ENCODE measurements around the gene SLC10A7.

- no peak for TF ChIP-seq CTCF (IDR thresholded peaks at IDR 0.05; ENCODE audit: low read length)
- no peak for TF ChIP-seq EZH2 (IDR thresholded peaks at IDR 0.05; ENCODE audit: borderline replicate concordance, low read length)
These were observed 75.2 kb downstream of the SLC10A7 start for GRCh38 chr4:146446555-146446954.

All from OCI-LY1 (cell line).